CD4-positive, alpha-beta T cell treated with Interleukin-17A for 1 hour (primary cell): ENCODE data around the gene PARD3B.
"Not testable (repeated sequence)": the region's sequence is repeated elsewhere in the genome, so short reads cannot be mapped to it uniquely, and the experiment has no call there.

Experiments
- DNase-seq: peaks from one replicate; pipeline ENCODE4 v3.0.0-alpha.2; 2020

PARD3B gene

GRCh38 chr2:204545861-204546735 is 823 bp downstream of the PARD3B start:
- no peak for DNase-seq

GRCh38 chr2:204550751-204551511 is 5.7 kb downstream of the PARD3B start:
- no peak for DNase-seq

- DNase-seq = no peak
Observed at GRCh38 chr2:204551512-204551863, 6.2 kb downstream of the PARD3B start.

DNA sequence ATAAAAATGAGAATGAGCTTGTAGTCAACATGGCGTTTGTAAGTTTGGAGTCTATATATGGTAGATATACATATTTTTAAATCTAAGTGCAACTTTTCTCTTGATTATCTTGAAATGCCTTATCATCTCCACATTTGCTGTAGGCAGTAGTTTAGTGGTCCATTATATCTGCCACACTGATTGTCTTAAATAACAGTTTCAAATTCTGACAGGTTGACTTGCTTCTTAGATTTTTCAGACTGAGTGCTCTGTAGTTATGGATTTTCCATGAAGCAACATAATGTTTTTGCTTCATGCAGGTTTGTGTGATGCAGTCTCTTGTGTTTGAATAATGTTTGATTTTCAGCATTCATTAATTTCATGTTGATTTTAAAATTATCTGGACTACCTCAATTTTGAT is 12.3 kb downstream of the PARD3B start:
- DNase-seq = no peak

GRCh38 chr2:204559358-204559757 is 14.1 kb downstream of the PARD3B start:
- not testable (repeated sequence) for DNase-seq

GRCh38 chr2:204560902-204561301 is 15.6 kb downstream of the PARD3B start:
- DNase-seq = no peak

DNA sequence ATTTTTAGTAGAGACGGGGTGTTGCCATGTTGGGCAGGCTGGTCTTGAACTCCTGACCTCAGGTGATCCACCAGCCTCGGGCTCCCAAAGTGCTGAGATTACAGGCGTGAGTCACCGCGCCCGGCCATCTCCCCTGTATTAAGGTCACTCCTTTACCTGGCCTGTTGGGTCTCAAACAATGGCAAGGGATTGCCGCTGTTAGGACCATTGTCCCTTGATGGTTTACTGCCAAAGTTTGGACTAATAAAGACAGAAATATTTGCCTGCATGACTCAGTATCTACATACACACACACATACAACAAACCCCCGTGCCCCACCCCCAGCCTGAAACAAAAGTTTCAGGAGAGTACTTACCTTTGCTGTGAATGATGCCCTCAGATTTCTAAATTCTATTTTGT is 16.5 kb downstream of the PARD3B start:
- no peak for DNase-seq

GRCh38 chr2:204566439-204566838 is 21.2 kb downstream of the PARD3B start:
- DNase-seq = no peak

DNA sequence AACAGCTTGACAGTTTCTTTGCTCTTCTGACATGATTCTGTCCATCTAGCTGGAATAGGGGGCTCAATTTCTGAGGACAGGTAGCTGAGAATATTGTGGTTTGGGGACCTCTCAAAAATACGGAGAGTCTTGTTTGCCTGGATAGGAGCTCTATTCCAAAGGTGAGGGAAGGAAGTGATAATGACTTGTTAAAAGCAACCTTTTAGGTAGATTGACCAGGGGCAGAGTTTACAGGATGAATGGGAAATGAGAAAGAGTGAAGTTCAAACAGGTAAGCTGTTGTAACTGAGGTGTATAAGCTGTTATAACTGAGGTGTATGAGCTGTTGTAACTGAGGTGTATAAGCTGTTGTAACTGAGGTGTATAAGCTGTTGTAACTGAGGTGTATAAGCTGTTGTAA is 25.1 kb downstream of the PARD3B start:
- no peak for DNase-seq

DNA sequence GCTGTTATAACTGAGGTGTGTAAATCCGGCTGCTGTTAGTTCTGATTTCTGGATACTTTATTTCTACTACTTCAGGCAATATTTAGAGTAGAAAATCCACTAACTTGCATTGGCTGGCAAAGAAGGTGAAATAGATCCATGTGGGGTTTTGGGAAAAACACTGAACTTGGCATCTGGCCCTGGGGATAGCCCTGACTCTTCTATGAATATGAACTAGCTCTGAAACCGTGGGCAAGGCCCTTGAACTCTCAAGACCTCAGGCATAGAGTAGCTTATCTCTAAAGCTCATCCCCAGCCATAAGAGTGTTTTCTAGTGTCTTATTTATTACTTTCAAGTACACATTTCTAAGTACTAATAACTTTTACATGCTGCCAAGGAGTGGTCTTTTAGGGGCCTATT is 25.8 kb downstream of the PARD3B start:
- no peak for DNase-seq

- no peak for DNase-seq
Observed at GRCh38 chr2:204571911-204572310, 26.6 kb downstream of the PARD3B start.

DNA sequence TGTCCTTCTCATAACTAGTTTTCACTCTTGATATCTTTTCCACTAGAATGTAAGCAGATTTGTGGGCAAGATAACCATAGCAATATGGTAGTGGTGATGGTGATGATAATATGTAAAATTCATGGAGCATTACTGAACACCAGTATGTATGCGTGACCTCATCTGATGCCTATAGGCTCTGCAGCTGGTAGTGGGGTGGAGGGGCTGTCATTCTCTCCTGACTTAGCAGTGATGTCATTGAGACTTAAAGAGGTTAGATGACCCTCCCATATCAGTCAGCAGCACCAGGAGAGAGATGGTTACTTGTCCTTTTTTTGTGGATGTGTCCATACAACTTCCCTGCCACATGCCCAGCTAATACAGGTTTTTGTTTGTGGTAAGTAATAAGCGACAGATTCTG is 27.9 kb downstream of the PARD3B start:
- DNase-seq = no peak

DNA sequence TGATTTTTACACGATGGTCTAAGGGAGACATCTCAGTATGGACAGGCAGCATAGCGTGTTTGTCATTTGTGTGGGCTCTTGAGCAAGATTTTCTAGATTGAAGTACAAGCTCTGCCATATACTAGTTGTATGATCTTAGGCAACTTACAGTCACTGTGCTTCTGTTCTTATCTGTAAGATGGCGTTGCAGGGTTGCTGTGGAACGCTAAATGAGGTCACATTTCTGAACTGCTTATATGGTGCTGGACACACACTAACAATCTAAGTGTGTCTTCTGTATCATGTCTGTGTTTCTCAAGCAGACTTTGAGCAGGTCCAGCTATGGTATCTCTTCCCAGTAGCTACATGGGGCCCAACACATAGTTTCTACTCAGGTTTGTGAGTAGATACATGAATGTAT is 29.2 kb downstream of the PARD3B start:
- DNase-seq = no peak

- DNase-seq = no peak
Observed at GRCh38 chr2:204575463-204575862, 30.2 kb downstream of the PARD3B start.

- no peak for DNase-seq
Observed at GRCh38 chr2:204576362-204576979, 31.2 kb downstream of the PARD3B start.

GRCh38 chr2:204578928-204579598 is 33.8 kb downstream of the PARD3B start:
- DNase-seq = no peak

- no peak for DNase-seq
Observed at GRCh38 chr2:204581946-204582345, 36.7 kb downstream of the PARD3B start.

DNA sequence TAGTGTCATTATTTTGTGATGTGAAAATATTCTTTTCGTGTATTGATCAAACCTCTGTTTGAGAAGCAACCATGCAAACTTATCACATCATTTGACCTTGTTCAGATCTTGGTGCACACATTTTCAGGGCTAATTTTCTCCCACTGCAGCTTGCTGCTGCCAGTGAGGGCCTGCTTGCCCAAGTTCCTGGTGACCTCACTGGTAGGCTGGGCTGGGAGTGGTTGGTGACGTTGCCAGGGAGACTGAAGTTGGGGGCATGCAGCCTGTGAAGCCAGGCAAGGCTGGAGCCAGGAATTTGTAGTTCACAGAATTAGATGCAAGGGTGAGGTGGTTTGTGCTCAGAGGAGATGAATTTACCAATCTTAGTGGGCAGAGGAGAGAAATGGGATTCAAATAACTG is 38.5 kb downstream of the PARD3B start:
- no peak for DNase-seq

- DNase-seq = no peak
Observed at GRCh38 chr2:204585930-204586329, 40.7 kb downstream of the PARD3B start.

DNA sequence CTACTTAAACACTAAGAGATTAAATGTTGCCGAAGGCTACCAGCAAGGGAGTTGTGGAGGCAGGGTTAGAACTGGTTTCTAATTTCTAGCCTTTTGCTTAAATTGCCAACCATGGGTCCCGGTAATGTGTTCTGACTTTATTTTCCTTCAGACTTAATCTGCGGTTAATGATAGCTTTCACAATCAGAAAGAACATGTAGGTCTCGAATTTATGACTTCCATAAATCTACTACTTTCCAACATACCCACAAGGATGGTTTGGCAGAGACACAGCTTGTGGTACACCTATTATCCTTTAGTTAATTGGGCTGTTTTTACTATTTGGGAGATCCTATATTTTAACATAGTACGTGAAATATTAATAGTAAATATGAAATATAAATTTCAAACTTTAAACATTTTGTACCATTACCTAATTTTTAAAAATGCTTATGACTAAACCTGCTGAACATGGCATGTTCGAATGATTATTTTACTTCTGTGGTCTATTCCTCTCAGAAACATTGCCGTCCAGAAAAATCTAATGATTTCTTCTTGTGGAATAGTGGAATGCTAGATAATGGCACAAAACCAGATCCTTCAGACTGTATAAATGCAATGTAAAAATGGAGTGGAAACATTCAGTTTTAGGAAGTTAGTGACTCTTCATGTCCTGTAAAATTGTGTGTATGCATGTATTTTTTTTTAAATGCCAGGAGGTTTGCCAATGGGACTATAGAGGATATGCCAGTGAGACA is 41.3 kb downstream of the PARD3B start:
- DNase-seq = no peak

DNA sequence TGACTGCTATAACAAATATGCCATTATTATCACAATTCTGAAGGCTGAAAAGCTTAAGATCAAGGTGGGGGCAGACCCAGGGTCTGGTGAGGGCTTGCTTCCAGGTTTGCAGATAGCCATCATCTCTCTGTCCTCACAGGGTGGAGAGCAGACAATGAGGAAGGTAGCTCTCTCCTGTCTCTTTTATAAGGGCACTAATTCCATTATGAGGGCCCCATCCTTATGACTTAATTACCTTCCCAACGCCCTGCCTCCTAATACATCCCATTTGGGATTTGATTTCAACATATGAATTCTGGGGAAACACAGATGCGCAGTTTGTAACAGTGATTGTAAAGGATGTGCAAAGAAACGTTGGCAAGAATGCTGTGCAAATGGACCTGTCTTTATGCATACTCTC is 44.8 kb downstream of the PARD3B start:
- no peak for DNase-seq

DNA sequence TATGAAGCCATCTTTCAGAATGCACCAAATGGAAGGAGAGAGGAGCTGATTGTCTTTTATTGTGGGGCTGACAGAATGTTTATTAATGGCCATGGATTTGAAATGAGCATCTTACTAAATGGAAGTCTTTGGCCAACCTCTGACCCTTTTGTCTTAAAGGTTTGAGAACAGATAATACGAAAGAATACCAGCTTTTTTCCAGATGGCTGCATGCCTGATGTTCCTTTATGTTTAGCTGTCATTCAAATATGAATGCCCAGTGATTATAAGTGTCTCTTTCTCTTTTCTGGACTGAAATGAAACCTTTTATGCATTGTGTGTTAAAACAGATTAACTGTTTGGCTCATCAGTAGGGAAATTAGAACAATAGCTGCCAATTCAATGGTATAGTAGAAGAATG is 46.0 kb downstream of the PARD3B start:
- no peak for DNase-seq

GRCh38 chr2:204604061-204604460 is 58.8 kb downstream of the PARD3B start:
- DNase-seq = no peak
